ENCODE results near the gene GPR149.

DNA sequence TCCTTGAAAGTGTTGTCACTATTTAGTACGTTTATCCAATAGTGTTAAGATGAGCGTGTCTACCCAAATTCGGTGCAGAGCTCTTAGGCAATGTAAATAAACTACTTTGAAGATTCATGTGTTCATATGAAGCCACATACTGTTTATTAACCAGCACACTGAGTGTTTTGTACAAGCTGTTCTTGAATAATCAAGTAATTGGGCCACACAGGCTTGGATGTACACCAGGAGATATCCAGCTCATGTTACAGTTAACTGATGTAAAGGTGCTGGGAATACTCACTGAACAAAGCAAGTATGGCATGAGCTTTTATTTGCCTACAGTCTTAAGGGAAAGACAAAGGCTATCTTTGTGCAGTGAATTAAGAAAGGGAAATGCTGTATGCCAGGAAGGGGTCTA, 105.1 kb downstream of the GPR149 start:
- TF ChIP-seq, protein P1, sequence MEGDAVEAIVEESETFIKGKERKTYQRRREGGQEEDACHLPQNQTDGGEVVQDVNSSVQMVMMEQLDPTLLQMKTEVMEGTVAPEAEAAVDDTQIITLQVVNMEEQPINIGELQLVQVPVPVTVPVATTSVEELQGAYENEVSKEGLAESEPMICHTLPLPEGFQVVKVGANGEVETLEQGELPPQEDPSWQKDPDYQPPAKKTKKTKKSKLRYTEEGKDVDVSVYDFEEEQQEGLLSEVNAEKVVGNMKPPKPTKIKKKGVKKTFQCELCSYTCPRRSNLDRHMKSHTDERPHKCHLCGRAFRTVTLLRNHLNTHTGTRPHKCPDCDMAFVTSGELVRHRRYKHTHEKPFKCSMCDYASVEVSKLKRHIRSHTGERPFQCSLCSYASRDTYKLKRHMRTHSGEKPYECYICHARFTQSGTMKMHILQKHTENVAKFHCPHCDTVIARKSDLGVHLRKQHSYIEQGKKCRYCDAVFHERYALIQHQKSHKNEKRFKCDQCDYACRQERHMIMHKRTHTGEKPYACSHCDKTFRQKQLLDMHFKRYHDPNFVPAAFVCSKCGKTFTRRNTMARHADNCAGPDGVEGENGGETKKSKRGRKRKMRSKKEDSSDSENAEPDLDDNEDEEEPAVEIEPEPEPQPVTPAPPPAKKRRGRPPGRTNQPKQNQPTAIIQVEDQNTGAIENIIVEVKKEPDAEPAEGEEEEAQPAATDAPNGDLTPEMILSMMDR (IDR thresholded peaks at IDR 0.05) = no peak
- TF ChIP-seq POLR2A (IDR thresholded peaks at IDR 0.05) = no peak
